Calu3 (cell line): ENCODE results near the gene COG4. TPM values are rescaled to one million over a fixed set of nuclear protein-coding genes. Genes with fewer than 3 reads are reported as not detected.

Experiments used
- BruUV-seq: library from RNA; stranded (reverse); fragments of 400-500 nt; replicated peaks from 2 replicates; lab custom pipeline; 2021; lab: Mats Ljungman, UMichigan
- CTCF ChIA-PET: fragments of 300-600 bp; sonication (Branson Sonifier 250); formaldehyde crosslinking; loops from one replicate; lab custom pipeline; 2022; ENCODE audit warnings: antibody characterized with exemption; lab: Charles Lee
- DNase-seq: peaks from one replicate; pipeline ENCODE4 v3.0.0; 2022
- H3K27ac Mint-ChIP-seq: one replicate; pipeline ENCODE4 v1.8.0; 2022; ENCODE audit warnings: mixed read lengths; ENCODE audit not compliant: unreplicated experiment
- H3K27me3 Mint-ChIP-seq: one replicate; pipeline ENCODE4 v1.8.0; 2022; ENCODE audit warnings: mixed read lengths; ENCODE audit not compliant: unreplicated experiment
- H3K36me3 Mint-ChIP-seq: one replicate; pipeline ENCODE4 v1.8.0; 2022; ENCODE audit warnings: mild to moderate bottlenecking, moderate library complexity, mixed read lengths; ENCODE audit not compliant: insufficient read depth, unreplicated experiment
- H3K4me1 Mint-ChIP-seq: one replicate; pipeline ENCODE4 v1.8.0; 2022; ENCODE audit warnings: mild to moderate bottlenecking, low read depth, mixed read lengths; ENCODE audit not compliant: unreplicated experiment
- H3K4me3 Mint-ChIP-seq: one replicate; pipeline ENCODE4 v1.8.0; 2022; ENCODE audit warnings: mild to moderate bottlenecking, low read depth, moderate library complexity, mixed read lengths; ENCODE audit not compliant: unreplicated experiment
- H3K9me3 Mint-ChIP-seq: one replicate; pipeline ENCODE4 v1.8.0; 2022; ENCODE audit warnings: low read depth, mixed read lengths; ENCODE audit not compliant: unreplicated experiment
- CTCF ChIP-seq: fragments of 200-600 bp; IDR thresholded peaks from one replicate; pipeline ENCODE4 v1.8.0; 2022; ENCODE audit warnings: antibody characterized with exemption; ENCODE audit not compliant: unreplicated experiment
- intact Hi-C: fragments of 100-400 bp; cut with micrococcal nuclease; formaldehyde crosslinking; loops from one replicate; pipeline ENCODE4 v1.10.0; 2022; ENCODE audit not compliant: unreplicated experiment
- total RNA-seq: library from RNA; stranded (reverse); gene quantifications from 2 replicates; pipeline ENCODE4 v1.2.3, GENCODE V29; 2022

Gene COG4
- total RNA-seq, 1 experiment from 2014 or later, result 88.6 TPM

GRCh38 chr16:70438969-70439862 is 84.1 kb downstream of the COG4 start, which contains the start of gene ST3GAL2:
Gene ST3GAL2, minus strand, starts transcription at chr16:70439100. Its CDS starts 40,570 bp downstream, at chr16:70398530.
- BruUV-seq, result no TSS peak
- Mint-ChIP-seq H3K36me3 (peaks cover 22% of the 10 kb centered on the region), H3K4me3 (peak within 1 kb of the TSS; percentile 72), H3K27me3 (no peaks in the 10 kb centered on the region), H3K4me1 (peaks cover 22% of the 10 kb centered on the region), H3K9me3 (no peaks in the 10 kb centered on the region), H3K27ac (peak within 1 kb of the TSS; percentile 9)
- CTCF ChIA-PET, result interaction anchor here (1.2 to 2.1 kb wide), 5 partner anchors 11 to 59 kb away, joined by 4 to 13 read pairs (median 4); partner anchors contain the start of gene FCSK
- DNase-seq, result peak; percentile 93
- intact Hi-C loops, result no loop called here
- TF ChIP-seq CTCF, result peak; percentile 27

GRCh38 chr16:70438585-70438968 is 84.8 kb downstream of the COG4 start:
- DNase-seq, result no peak
- Mint-ChIP-seq H3K27ac (no peak overlapping the region), H3K36me3 (peaks cover 22% of the 10 kb centered on the region), H3K4me1 (peaks cover 22% of the 10 kb centered on the region), H3K27me3 (no peaks in the 10 kb centered on the region), H3K4me3 (peak overlapping the region; percentile 72), H3K9me3 (no peaks in the 10 kb centered on the region)
- intact Hi-C loops, result no loop called here
- no TSS peak for BruUV-seq
- no peak for TF ChIP-seq CTCF
- CTCF ChIA-PET, result interaction anchor here (1.2 to 2.1 kb wide), 5 partner anchors 11 to 59 kb away, joined by 4 to 13 read pairs (median 4); partner anchors contain the start of gene FCSK

GRCh38 chr16:70437582-70438557 is 85.5 kb downstream of the COG4 start:
- Mint-ChIP-seq H3K27me3 (no peaks in the 10 kb centered on the region), H3K9me3 (no peaks in the 10 kb centered on the region), H3K4me1 (peaks cover 22% of the 10 kb centered on the region), H3K36me3 (peaks cover 22% of the 10 kb centered on the region), H3K4me3 (peak overlapping the region; percentile 72), H3K27ac (peak overlapping the region; percentile 5)
- CTCF ChIA-PET, result interaction anchor here (0.6 to 2.1 kb wide), 6 partner anchors 10 to 313 kb away, joined by 3 to 13 read pairs (median 4); partner anchors contain the start of gene FCSK
- no peak for DNase-seq
- intact Hi-C loops, result no loop called here
- TF ChIP-seq CTCF, result no peak
- TSS peak; percentile 30 for BruUV-seq
